ENCODE measurements around the gene SLC35E3. TPM values are rescaled to one million over a fixed set of nuclear protein-coding genes. Genes with fewer than 3 reads are reported as not detected.
"Not testable (repeated sequence)": the region's sequence is repeated elsewhere in the genome, so short reads cannot be mapped to it uniquely, and the experiment has no call there.

SLC35E3 gene
- total and polyA plus RNA-seq, 3 donors from 2014 or later: 5.2 to 9.3 (median 7.1) TPM

DNA sequence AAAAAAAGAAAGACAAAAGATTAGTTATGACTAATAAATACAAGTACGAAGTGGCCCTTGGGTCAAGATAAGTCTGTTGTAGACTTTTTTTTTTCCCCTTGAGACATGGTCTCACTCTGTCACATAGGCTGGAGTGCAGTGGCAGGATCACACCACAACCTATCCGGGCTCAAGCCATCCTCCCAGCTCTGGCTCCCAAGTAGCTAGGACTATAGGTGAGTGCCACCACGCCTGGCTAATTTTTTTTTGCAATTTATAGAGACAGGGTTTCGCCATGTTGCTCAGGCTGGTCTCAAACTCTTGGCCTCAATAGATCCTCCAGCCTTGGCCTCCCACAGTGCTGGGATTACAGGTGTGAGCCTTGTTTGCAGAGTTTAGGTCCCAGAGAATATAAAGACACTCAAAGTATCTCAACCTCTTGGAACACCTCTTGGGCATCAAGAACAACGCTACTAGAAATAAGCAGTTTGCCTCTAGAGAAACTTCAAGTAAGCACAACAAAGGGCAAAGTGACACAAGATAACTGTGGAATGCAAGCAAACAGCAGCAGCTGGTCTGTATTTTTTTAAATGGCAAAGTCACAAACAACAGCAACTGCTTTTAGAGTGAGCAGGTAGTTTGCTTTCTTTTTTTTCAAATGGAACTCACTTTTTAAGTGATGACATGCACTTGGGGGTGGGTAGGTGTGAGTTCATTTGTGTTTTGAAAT, 58.1 kb downstream of the SLC35E3 start:
- Histone ChIP-seq H3K4me3 (no peak overlapping the region), H3K27ac (no peak overlapping the region), H3K27me3 (no peaks in the 10 kb centered on the region), H3K9me3 (no peaks in the 10 kb centered on the region), H3K36me3 (ENCODE audit: low read depth, missing control alignments) (no peaks in the 10 kb centered on the region), H3K4me1 (no peaks in the 10 kb centered on the region)
- TF ChIP-seq, protein P1, sequence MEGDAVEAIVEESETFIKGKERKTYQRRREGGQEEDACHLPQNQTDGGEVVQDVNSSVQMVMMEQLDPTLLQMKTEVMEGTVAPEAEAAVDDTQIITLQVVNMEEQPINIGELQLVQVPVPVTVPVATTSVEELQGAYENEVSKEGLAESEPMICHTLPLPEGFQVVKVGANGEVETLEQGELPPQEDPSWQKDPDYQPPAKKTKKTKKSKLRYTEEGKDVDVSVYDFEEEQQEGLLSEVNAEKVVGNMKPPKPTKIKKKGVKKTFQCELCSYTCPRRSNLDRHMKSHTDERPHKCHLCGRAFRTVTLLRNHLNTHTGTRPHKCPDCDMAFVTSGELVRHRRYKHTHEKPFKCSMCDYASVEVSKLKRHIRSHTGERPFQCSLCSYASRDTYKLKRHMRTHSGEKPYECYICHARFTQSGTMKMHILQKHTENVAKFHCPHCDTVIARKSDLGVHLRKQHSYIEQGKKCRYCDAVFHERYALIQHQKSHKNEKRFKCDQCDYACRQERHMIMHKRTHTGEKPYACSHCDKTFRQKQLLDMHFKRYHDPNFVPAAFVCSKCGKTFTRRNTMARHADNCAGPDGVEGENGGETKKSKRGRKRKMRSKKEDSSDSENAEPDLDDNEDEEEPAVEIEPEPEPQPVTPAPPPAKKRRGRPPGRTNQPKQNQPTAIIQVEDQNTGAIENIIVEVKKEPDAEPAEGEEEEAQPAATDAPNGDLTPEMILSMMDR (IDR thresholded peaks at IDR 0.05): no peak
- TF ChIP-seq POLR2A (IDR thresholded peaks at IDR 0.05): no peak
- DNase-seq: no peak
- intact Hi-C loops (cut with DNase I; ENCODE audit: low total_unique reads): no loop called here
- 86% methylated on average over 5 of the region's 5 CpGs for WGBS, 2 donors

DNA sequence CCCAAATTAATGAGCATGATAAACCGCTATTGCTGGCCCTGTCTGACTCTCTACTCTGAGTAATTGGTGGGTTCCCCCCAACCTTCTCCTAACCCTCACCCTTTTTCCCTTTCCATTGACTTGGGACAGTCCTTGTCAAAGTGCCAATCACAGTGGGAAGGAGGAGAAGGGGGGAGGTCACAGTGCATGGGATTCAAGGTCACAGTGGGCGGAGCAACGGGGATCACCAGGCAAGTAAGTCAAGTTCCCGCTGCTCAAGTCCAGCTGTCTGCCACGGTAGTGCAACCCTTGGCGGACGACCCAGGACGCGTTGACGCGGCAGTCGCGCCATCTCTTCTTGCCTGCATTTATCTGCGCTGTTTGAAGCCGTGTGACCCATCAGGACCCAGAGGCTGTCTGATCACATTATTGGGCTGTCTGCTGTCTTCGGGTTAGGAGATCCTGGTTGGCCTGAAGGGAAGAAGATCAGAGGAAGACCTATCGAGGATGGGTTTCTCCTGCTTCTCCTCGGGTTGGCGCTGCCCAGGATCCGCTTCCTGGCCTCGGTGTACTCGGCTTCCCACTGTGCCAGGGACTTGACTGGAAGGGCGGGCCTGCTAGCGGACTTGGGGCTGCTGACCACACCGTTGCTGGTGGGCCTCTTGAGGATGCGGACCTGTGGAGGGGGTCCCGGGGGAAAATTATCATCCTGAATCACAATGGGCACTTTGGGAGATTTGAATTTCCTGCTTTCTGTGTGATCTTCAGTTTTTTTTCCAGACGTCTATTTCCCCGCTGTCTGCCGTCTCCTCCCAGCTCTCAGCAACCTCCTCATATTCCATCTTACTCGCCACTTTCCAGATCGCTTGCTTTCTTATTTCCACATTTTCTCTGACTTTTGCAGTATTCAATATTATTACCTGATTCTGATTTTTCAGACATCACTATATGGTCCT, 58.9 kb downstream of the SLC35E3 start:
- no peaks in the 10 kb centered on the region for H3K4me1 ChIP-seq
- H3K27me3 ChIP-seq: no peaks in the 10 kb centered on the region
- H3K9me3 ChIP-seq: no peaks in the 10 kb centered on the region
- intact Hi-C loops (cut with DNase I; ENCODE audit: low total_unique reads): no loop called here
- DNase-seq: no peak
- 64 to 73% methylated on average over 28 to 32 of the region's 32 CpGs for WGBS, 2 donors
- no peak overlapping the region for H3K4me3 ChIP-seq
- no peak for TF ChIP-seq POLR2A (IDR thresholded peaks at IDR 0.05)
- TF ChIP-seq, protein P1 (IDR thresholded peaks at IDR 0.05): no peak
- no peak overlapping the region for H3K27ac ChIP-seq
- no peaks in the 10 kb centered on the region for H3K36me3 ChIP-seq (ENCODE audit: low read depth, missing control alignments)

DNA sequence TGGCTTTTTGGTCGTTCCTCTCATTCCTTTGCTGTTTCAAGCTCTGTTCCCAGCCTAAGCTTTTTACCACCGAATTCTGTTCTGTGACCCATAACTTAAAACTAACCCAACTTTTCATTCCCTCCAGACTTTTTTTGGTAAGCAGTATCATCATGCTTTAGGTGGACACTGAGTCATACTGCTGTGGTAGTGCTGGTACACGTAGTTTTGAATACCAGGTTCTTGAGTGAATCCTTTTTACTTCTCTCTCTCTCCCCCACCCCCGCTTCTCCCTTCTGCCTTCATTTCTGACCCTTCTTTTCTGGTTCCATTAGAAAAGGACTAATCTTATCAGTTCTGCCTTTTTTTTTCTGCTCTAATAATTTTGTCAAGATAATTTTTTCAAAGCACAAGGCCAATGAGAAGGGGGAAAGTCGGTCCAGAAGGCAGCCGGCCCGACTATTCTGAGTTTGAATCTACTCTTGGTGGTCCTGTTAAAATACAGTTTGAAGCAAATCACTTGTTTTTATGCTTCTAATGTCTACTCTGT, 59.7 kb downstream of the SLC35E3 start:
- intact Hi-C loops (cut with DNase I; ENCODE audit: low total_unique reads): no loop called here
- Histone ChIP-seq H3K27me3 (no peaks in the 10 kb centered on the region), H3K36me3 (ENCODE audit: low read depth, missing control alignments) (no peaks in the 10 kb centered on the region), H3K4me3 (no peak overlapping the region), H3K4me1 (peaks cover 2% of the 10 kb centered on the region), H3K9me3 (no peaks in the 10 kb centered on the region), H3K27ac (no peak overlapping the region)
- WGBS, 2 donors: 77 to 85% methylated on average over 7 of the region's 7 CpGs
- DNase-seq: no peak
- TF ChIP-seq, protein P1 (IDR thresholded peaks at IDR 0.05): no peak

DNA sequence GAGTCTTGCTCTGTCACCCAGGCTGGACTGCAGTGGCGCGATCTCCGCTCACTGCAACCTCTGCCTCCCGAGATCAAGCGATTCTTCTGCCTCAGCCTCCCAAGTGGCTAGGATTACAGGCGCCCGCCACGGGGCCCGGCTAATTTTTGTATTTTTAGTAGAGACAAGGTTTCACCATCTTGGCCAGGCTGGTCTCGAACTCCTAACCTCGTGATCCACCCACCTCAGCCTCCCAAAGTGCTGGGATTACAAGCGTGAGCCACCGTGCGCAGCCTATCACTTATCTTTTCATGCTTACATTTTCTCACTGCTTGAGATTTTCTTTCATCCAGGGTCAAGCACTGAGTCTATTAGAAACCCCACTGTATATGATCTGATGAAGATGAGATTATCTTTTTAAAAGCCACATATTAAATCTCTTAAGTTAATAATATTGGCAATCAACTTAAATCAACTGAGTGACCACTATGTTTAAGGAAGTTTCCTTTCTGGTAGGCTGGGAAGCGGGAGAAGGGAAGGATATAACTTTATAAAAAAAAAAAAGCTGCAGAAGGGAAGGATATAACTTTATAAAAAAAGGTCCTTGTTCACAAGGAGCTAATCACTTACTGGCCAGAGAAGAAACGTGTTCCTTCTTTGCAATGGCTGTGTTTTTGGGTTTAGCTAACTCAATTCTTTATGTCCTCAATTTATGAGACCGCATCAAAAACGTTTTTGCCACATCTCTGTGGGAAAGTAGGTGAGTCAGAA, 60.7 kb downstream of the SLC35E3 start:
- TF ChIP-seq POLR2A (IDR thresholded peaks at IDR 0.05): no peak
- TF ChIP-seq, protein P1 (IDR thresholded peaks at IDR 0.05): no peak
- Histone ChIP-seq H3K36me3 (ENCODE audit: low read depth, missing control alignments) (no peaks in the 10 kb centered on the region), H3K27me3 (no peaks in the 10 kb centered on the region), H3K4me3 (peak overlapping the region in 1 of 2 donors; percentile 87), H3K9me3 (no peaks in the 10 kb centered on the region), H3K27ac (peak overlapping the region; percentile 96 to 100), H3K4me1 (peaks cover 4% of the 10 kb centered on the region)
- intact Hi-C loops (cut with DNase I; ENCODE audit: low total_unique reads): no loop called here
- 76 to 77% methylated on average over 18 of the region's 18 CpGs for WGBS, 2 donors
- DNase-seq: no peak

DNA sequence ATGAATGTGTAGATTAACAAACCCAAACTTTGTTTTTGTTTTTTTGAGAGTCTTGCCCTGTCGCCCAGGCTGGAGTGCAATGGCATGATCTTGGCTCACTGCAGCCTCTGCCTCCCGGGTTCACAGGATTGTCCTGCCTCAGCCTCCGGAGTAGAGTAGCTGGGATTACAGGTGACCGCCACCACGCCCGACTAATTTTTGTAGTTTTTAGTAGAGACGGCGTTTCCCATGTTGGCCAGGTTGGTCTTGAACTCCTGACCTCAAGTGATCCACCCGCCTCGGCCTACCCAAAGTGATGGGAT, 61.2 kb downstream of the SLC35E3 start:
- H3K9me3 ChIP-seq; H3K27me3 ChIP-seq; DNase-seq; H3K36me3 ChIP-seq (ENCODE audit: low read depth, missing control alignments); H3K4me1 ChIP-seq; intact Hi-C loops (cut with DNase I; ENCODE audit: low total_unique reads): not testable (repeated sequence)
- Histone ChIP-seq H3K27ac (peak overlapping the region; percentile 96 to 100), H3K4me3 (peak overlapping the region; percentile 87 to 96)
- WGBS, 2 donors: 4 to 8% methylated on average over 8 to 10 of the region's 10 CpGs

Data from testis (tissue), 3 donors.